ENCODE results near the gene UQCRH.

GRCh38 chr1:46315669-46316403 is 12.3 kb downstream of the UQCRH start:
- TF ChIP-seq, protein P1, sequence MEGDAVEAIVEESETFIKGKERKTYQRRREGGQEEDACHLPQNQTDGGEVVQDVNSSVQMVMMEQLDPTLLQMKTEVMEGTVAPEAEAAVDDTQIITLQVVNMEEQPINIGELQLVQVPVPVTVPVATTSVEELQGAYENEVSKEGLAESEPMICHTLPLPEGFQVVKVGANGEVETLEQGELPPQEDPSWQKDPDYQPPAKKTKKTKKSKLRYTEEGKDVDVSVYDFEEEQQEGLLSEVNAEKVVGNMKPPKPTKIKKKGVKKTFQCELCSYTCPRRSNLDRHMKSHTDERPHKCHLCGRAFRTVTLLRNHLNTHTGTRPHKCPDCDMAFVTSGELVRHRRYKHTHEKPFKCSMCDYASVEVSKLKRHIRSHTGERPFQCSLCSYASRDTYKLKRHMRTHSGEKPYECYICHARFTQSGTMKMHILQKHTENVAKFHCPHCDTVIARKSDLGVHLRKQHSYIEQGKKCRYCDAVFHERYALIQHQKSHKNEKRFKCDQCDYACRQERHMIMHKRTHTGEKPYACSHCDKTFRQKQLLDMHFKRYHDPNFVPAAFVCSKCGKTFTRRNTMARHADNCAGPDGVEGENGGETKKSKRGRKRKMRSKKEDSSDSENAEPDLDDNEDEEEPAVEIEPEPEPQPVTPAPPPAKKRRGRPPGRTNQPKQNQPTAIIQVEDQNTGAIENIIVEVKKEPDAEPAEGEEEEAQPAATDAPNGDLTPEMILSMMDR (IDR thresholded peaks at IDR 0.05) = no peak
- TF ChIP-seq ZFX (IDR thresholded peaks at IDR 0.05; ENCODE audit: borderline replicate concordance) = no peak

Data from 22Rv1 (cell line).